ENCODE results near the gene MBD1. TPM values are rescaled to one million over a fixed set of nuclear protein-coding genes. Genes with fewer than 3 reads are reported as not detected.

Gene MBD1
- total and polyA plus RNA-seq, 8 donors: 27.2 to 46.9 (median 33.9) TPM

GRCh38 chr18:50306944-50307343, 25.6 kb upstream of the MBD1 start:
- intact Hi-C loops (cut with DNase I): no loop called here
- ATAC-seq: peak in 1 of 4 donors; percentile 24
- Histone ChIP-seq H3K4me1 (peaks cover 0 to 11% (median 0%) of the 10 kb centered on the region in 3 donors), H3K27me3 (no peaks in the 10 kb centered on the region), H3K4me3 (peak overlapping the region in 1 of 4 donors; percentile 53), H3K36me3 (no peaks in the 10 kb centered on the region), H3K27ac (no peak overlapping the region), H3K9me3 (no peaks in the 10 kb centered on the region)
- no peak for FAIRE-seq
- WGBS, 2 donors: 58 to 61% methylated on average over 8 of the region's 8 CpGs
- peak in 1 of 6 donors; percentile 20 for DNase-seq
- TF ChIP-seq, protein P1, sequence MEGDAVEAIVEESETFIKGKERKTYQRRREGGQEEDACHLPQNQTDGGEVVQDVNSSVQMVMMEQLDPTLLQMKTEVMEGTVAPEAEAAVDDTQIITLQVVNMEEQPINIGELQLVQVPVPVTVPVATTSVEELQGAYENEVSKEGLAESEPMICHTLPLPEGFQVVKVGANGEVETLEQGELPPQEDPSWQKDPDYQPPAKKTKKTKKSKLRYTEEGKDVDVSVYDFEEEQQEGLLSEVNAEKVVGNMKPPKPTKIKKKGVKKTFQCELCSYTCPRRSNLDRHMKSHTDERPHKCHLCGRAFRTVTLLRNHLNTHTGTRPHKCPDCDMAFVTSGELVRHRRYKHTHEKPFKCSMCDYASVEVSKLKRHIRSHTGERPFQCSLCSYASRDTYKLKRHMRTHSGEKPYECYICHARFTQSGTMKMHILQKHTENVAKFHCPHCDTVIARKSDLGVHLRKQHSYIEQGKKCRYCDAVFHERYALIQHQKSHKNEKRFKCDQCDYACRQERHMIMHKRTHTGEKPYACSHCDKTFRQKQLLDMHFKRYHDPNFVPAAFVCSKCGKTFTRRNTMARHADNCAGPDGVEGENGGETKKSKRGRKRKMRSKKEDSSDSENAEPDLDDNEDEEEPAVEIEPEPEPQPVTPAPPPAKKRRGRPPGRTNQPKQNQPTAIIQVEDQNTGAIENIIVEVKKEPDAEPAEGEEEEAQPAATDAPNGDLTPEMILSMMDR (IDR thresholded peaks at IDR 0.05): no peak

DNA sequence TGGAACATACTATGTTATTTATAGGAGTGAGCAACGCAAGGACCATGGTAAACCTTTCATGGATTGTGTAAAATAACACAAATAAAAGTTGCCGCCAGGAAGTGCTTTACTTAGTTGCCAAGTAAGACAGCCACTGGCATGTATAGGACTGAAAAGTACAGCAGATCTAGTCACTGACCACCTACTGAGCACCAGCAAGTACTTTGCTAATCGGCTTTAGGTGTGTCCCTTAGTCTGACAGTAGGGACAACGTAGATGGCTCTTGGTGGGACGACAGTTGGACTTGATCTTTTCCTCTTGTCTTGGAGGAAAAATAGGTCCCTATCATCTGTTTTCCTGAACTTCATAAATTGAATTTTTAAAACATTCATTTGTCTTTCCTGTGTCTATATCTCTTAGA, 19.8 kb upstream of the MBD1 start:
- no peak overlapping the region for H3K27ac ChIP-seq
- no peaks in the 10 kb centered on the region for H3K4me1 ChIP-seq
- DNase-seq (no peak), ATAC-seq (no peak), FAIRE-seq (no peak)
- intact Hi-C loops (cut with DNase I): no loop called here
- H3K36me3 ChIP-seq: no peaks in the 10 kb centered on the region
- TF ChIP-seq, protein P1 (IDR thresholded peaks at IDR 0.05): no peak
- H3K9me3 ChIP-seq: no peaks in the 10 kb centered on the region
- 63 to 69% methylated on average over 5 of the region's 5 CpGs for WGBS, 2 donors
- no peaks in the 10 kb centered on the region for H3K27me3 ChIP-seq
- no peak overlapping the region for H3K4me3 ChIP-seq

- intact Hi-C loops (cut with DNase I): no loop called here
- H3K36me3 ChIP-seq: no peaks in the 10 kb centered on the region
- TF ChIP-seq, protein P1 (IDR thresholded peaks at IDR 0.05): no peak
- no peak overlapping the region for H3K27ac ChIP-seq
- H3K4me1 ChIP-seq: no peaks in the 10 kb centered on the region
- ATAC-seq (no peak), DNase-seq (no peak), FAIRE-seq (no peak)
- H3K9me3 ChIP-seq: no peaks in the 10 kb centered on the region
- WGBS, 2 donors: 50 to 61% methylated on average over 7 of the region's 7 CpGs
- no peak overlapping the region for H3K4me3 ChIP-seq
- H3K27me3 ChIP-seq: no peaks in the 10 kb centered on the region
These were observed 18.5 kb upstream of the MBD1 start for GRCh38 chr18:50299626-50300388.

GRCh38 chr18:50298443-50299284, 17.3 kb upstream of the MBD1 start:
- peak in 2 of 6 donors; percentile 20 to 73 for DNase-seq
- H3K4me3 ChIP-seq: peak overlapping the region; percentile 11 to 57 (median 38)
- intact Hi-C loops (cut with DNase I): no loop called here
- no peaks in the 10 kb centered on the region for H3K27me3 ChIP-seq
- no peaks in the 10 kb centered on the region for H3K9me3 ChIP-seq
- WGBS, 2 donors: 35 to 39% methylated on average over 33 to 49 of the region's 49 CpGs
- H3K27ac ChIP-seq: no peak overlapping the region
- no peaks in the 10 kb centered on the region for H3K36me3 ChIP-seq
- ATAC-seq: peak; percentile 11 to 21 (median 15)
- peaks cover 0 to under 1% (median 0%) of the 10 kb centered on the region in 3 donors for H3K4me1 ChIP-seq
- FAIRE-seq: no peak
- TF ChIP-seq, protein P1 (IDR thresholded peaks at IDR 0.05): no peak
